Hepatocyte (in vitro differentiated cells): ENCODE results near the gene LRRC39.

Experiments
- CTCF ChIP-seq: fragments of 200-600 bp; sonication (generic); IDR thresholded peaks from 2 replicates; pipeline ENCODE4 v1.5.1; 2016; ENCODE audit warnings: antibody characterized with exemption, mild to moderate bottlenecking; ENCODE audit not compliant: poor library complexity
- EZH2 ChIP-seq: fragments of 200-600 bp; sonication (generic); IDR thresholded peaks from 2 replicates; pipeline ENCODE4 v1.6.1; 2016; ENCODE audit warnings: antibody characterized with exemption, mild to moderate bottlenecking, borderline replicate concordance
- EZH2phosphoT487 ChIP-seq: fragments of 200-600 bp; sonication (generic); IDR thresholded peaks from one replicate; pipeline ENCODE4 v1.6.1; 2018; ENCODE audit warnings: antibody characterized with exemption, mild to moderate bottlenecking, low read depth, moderate library complexity; ENCODE audit not compliant: unreplicated experiment, severe bottlenecking

DNA sequence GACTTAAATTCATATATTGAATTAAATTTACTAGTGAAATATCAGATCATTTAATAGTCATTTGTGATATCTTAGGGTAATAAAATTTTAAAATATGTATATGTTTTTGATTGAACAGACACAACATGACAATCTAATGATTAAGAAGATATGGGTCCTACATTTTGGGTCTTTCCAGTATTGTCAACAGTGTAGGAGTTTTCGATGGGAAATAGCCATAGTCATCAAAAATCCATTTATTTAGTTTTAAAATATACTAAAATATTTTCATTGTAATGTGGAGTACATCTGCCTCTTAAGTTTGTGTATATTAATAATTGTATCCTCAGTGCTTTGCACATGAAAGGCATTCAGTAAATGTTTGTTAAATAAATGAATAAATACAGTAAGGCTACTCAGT is 31.1 kb downstream of the LRRC39 start:
- no peak for TF ChIP-seq CTCF
- TF ChIP-seq EZH2, result no peak
- no peak for TF ChIP-seq EZH2phosphoT487
